Measurements from ENCODE around the gene CACNA2D2. TPM values are rescaled to one million over a fixed set of nuclear protein-coding genes. Genes with fewer than 3 reads are reported as not detected.

CACNA2D2 gene
- polyA plus RNA-seq, 1 of the 3 experiments (the other 2 are of a cell fraction), result 1.1 TPM

- Histone ChIP-seq H3K9me3 (no peaks in the 10 kb centered on the region), H3K79me2 (ENCODE audit: insufficient read depth) (no peaks in the 10 kb centered on the region), H3K9me2 (no peaks in the 10 kb centered on the region), H3F3A (replicated peaks; ENCODE audit: insufficient read depth) (no peaks in the 10 kb centered on the region), H3K4me2 (no peak overlapping the region), H3K4me3 (ENCODE audit: low read depth in 2 of 2, low read length in 1 of 2) (no peak overlapping the region), H3K27ac (ENCODE audit: low read depth in 2 of 2, low read length in 1 of 2) (no peak overlapping the region; a peak in 1 of 4 replicates), H3K9ac (no peak overlapping the region), H3K4me1 (ENCODE audit: control insufficient read depth in 1 of 2, insufficient read depth in 2 of 2, low read depth in 1 of 2, low read length in 1 of 2) (peaks cover 0 to 31% of the 10 kb centered on the region in 2 experiments; a peak in 1 of 4 replicates), H4K20me1 (ENCODE audit: insufficient read depth) (no peaks in the 10 kb centered on the region), H3K36me3 (replicated peaks in 1 of 2; ENCODE audit: control insufficient read depth in 1 of 2, insufficient read depth in 2 of 2, low read length in 1 of 2) (no peaks in the 10 kb centered on the region), H3K27me3 (ENCODE audit: insufficient read depth) (no peaks in the 10 kb centered on the region), H2AFZ (ENCODE audit: low read depth) (no peak overlapping the region)
- ChIA-PET POLR2A (no interaction called here), CTCF (no interaction called here)
- TF ChIP-seq ZBTB33 (IDR thresholded peaks at IDR 0.05; ENCODE audit: borderline replicate concordance, low read depth), result no peak
- WGBS (ENCODE audit: low lambda C conversion rate), result 67% methylated on average over 19 of the region's 29 CpGs
- DNase-seq, result no peak
Observed at GRCh38 chr3:50450209-50450921, 53.1 kb downstream of the CACNA2D2 start.

- Histone ChIP-seq H3K36me3 (replicated peaks in 1 of 2; ENCODE audit: control insufficient read depth in 1 of 2, insufficient read depth in 2 of 2, low read length in 1 of 2) (no peaks in the 10 kb centered on the region), H3K9ac (no peak overlapping the region), H3F3A (replicated peaks; ENCODE audit: insufficient read depth) (no peaks in the 10 kb centered on the region), H3K27ac (ENCODE audit: low read depth in 2 of 2, low read length in 1 of 2) (peak overlapping the region in 1 of 2 experiments; percentile 62; a peak in 2 of 4 replicates), H3K4me2 (no peak overlapping the region), H3K4me3 (ENCODE audit: low read depth in 2 of 2, low read length in 1 of 2) (no peak overlapping the region), H3K79me2 (ENCODE audit: insufficient read depth) (no peaks in the 10 kb centered on the region), H2AFZ (ENCODE audit: low read depth) (no peak overlapping the region), H3K9me2 (no peaks in the 10 kb centered on the region), H3K9me3 (no peaks in the 10 kb centered on the region), H3K27me3 (ENCODE audit: insufficient read depth) (no peaks in the 10 kb centered on the region), H4K20me1 (ENCODE audit: insufficient read depth) (no peaks in the 10 kb centered on the region), H3K4me1 (ENCODE audit: control insufficient read depth in 1 of 2, insufficient read depth in 2 of 2, low read depth in 1 of 2, low read length in 1 of 2) (peaks cover 0 to 27% of the 10 kb centered on the region in 2 experiments; a peak in 1 of 4 replicates)
- WGBS (ENCODE audit: low lambda C conversion rate), result 61% methylated on average over 11 of the region's 13 CpGs
- TF ChIP-seq NFIC (IDR thresholded peaks at IDR 0.05; ENCODE audit: borderline replicate concordance) (no peak), IRF3 (IDR thresholded peaks at IDR 0.05; ENCODE audit: low read depth, low read length) (no peak), EP300 (IDR thresholded peaks at IDR 0.05; ENCODE audit: borderline replicate concordance in 1 of 2, low read depth in 1 of 2, low read length in 1 of 2) (no peak), GATA2 (CRISPR knock-in tag; IDR thresholded peaks at IDR 0.05) (0 out of 2 replicates have a peak, but pooled peaks have one; percentile 17), POLR2AphosphoS5 (IDR thresholded peaks at IDR 0.05; ENCODE audit: low read depth, low read length) (no peak), RXRA (IDR thresholded peaks at IDR 0.05; ENCODE audit: borderline replicate concordance, low read depth) (no peak), USF2 (IDR thresholded peaks at IDR 0.05; ENCODE audit: borderline replicate concordance, low read depth, low read length) (no peak)
- CTCF ChIA-PET, result interaction anchor here (1.3 kb wide), 3 partner anchors 9 to 100 kb away, joined by 3 to 4 read pairs (median 3); no protein-coding TSS in a partner anchor
- POLR2A ChIA-PET, result no interaction called here
- DNase-seq, result peak; percentile 72
Observed at GRCh38 chr3:50448752-50449539, 54.5 kb downstream of the CACNA2D2 start.

Measured in SK-N-SH (cell line).